HL-60 (cell line): ENCODE measurements around the gene PLCB1.
A peak's percentile ranks its signal among the peaks of the same experiment; 100 is the strongest.

Experiments
- DNase-seq, 2 experiments: peaks; one replicate each; pipeline ENCODE4 v3.0.0-alpha.2; 2010 to 2020; ENCODE audit warnings: low read depth in 1 of 2, low spot score in 1 of 2
- H3K27ac ChIP-seq: fragments of 250-450 bp; sonication (Bioruptor Pico); replicated peaks from 2 replicates; pipeline ENCODE4 v1.5.1; 2020; ENCODE audit warnings: mild to moderate bottlenecking, moderate library complexity
- H3K27me3 ChIP-seq: fragments of 250-450 bp; sonication (Bioruptor Pico); 2 replicates; pipeline ENCODE4 v1.5.1; 2021; ENCODE audit warnings: mild to moderate bottlenecking, moderate library complexity; ENCODE audit not compliant: insufficient read depth, poor library complexity, severe bottlenecking
- H3K4me3 ChIP-seq: replicated peaks from 2 replicates; pipeline ENCODE4 v1.5.1; 2011; ENCODE audit warnings: mild to moderate bottlenecking, control low read depth, low read length; ENCODE audit not compliant: insufficient read depth
- CTCF ChIP-seq: IDR thresholded peaks from one replicate; pipeline ENCODE4 v1.5.1; 2011; ENCODE audit warnings: low read length, control low read depth, inconsistent platforms; ENCODE audit not compliant: insufficient read depth
- GABPA ChIP-seq: IDR thresholded peaks from 2 replicates; pipeline ENCODE4 v1.6.1; 2012; ENCODE audit warnings: low read depth
- POLR2AphosphoS5 ChIP-seq: IDR thresholded peaks from 2 replicates; pipeline ENCODE4 v1.6.1; 2012; ENCODE audit warnings: low read depth
- REST ChIP-seq: IDR thresholded peaks from 2 replicates; pipeline ENCODE4 v1.6.1; 2012; ENCODE audit warnings: low read depth; ENCODE audit not compliant: insufficient replicate concordance
- SPI1 ChIP-seq: IDR thresholded peaks from 2 replicates; pipeline ENCODE4 v1.6.1; 2012; ENCODE audit warnings: low read depth, mild to moderate bottlenecking, borderline replicate concordance

Gene PLCB1

GRCh38 chr20:8143474-8143873 is 11.4 kb downstream of the PLCB1 start:
- Histone ChIP-seq H3K4me3 (no peak overlapping the region), H3K27me3 (no peaks in the 10 kb centered on the region), H3K27ac (no peak overlapping the region)
- no peak for DNase-seq
- TF ChIP-seq CTCF, result no peak
- TF ChIP-seq SPI1, result no peak
- TF ChIP-seq REST, result no peak
- no peak for TF ChIP-seq POLR2AphosphoS5
- no peak for TF ChIP-seq GABPA

- no peaks in the 10 kb centered on the region for H3K27me3 ChIP-seq
- H3K4me3 ChIP-seq, result no peak overlapping the region
- peak in 1 of 2 experiments; percentile 50 for DNase-seq
- no peak overlapping the region; the same call in 1 of the 2 replicates for H3K27ac ChIP-seq
- no peak for TF ChIP-seq GABPA
- TF ChIP-seq REST, result no peak
- TF ChIP-seq POLR2AphosphoS5, result peak; percentile 66; the same call in 1 of the 2 replicates
- TF ChIP-seq CTCF, result no peak
- TF ChIP-seq SPI1, result peak; percentile 85
Measured at GRCh38 chr20:8144282-8145245, 12.5 kb downstream of the PLCB1 start.

GRCh38 chr20:8145246-8146168 is 13.4 kb downstream of the PLCB1 start:
- Histone ChIP-seq H3K27me3 (no peaks in the 10 kb centered on the region), H3K4me3 (no peak overlapping the region), H3K27ac (no peak overlapping the region)
- DNase-seq, result no peak
- no peak for TF ChIP-seq CTCF
- TF ChIP-seq POLR2AphosphoS5, result no peak
- no peak for TF ChIP-seq GABPA
- no peak for TF ChIP-seq SPI1
